ENCODE measurements around the gene CACNA1G. TPM values are rescaled to one million over a fixed set of nuclear protein-coding genes. Genes with fewer than 3 reads are reported as not detected.

Gene CACNA1G
- polyA plus RNA-seq, 1 donor from 2014 or later: 10.9 TPM

- Histone ChIP-seq H2AFZ (ENCODE audit: low read depth, low read length) (no peak overlapping the region), H4K20me1 (ENCODE audit: insufficient read depth) (no peaks in the 10 kb centered on the region), H3F3A (ENCODE audit: insufficient read depth, low read length, poor library complexity, severe bottlenecking) (no peaks in the 10 kb centered on the region), H3K9ac (ENCODE audit: low read length) (no peak overlapping the region), H3K27ac (ENCODE audit: low read length) (no peak overlapping the region), H3K36me3 (ENCODE audit: insufficient read depth, low read length) (no peaks in the 10 kb centered on the region), H3K27me3 (ENCODE audit: insufficient read depth, low read depth, low read length) (no peaks in the 10 kb centered on the region), H3K79me2 (replicated peaks; ENCODE audit: insufficient read depth, low read length) (no peaks in the 10 kb centered on the region), H3K9me2 (ENCODE audit: insufficient read depth, low read length) (no peaks in the 10 kb centered on the region), H3K4me2 (ENCODE audit: low read length) (no peak overlapping the region), H3K4me3 (ENCODE audit: low read length) (no peak overlapping the region), H3K9me3 (ENCODE audit: low read length) (no peaks in the 10 kb centered on the region)
- no peak for TF ChIP-seq SMC3 (conservative IDR thresholded peaks at IDR 0.05; ENCODE audit: poor library complexity)
- TF ChIP-seq REST (IDR thresholded peaks at IDR 0.05; ENCODE audit: borderline replicate concordance): no peak
Measured at GRCh38 chr17:50544516-50544915, 16.0 kb upstream of the CACNA1G start.

DNA sequence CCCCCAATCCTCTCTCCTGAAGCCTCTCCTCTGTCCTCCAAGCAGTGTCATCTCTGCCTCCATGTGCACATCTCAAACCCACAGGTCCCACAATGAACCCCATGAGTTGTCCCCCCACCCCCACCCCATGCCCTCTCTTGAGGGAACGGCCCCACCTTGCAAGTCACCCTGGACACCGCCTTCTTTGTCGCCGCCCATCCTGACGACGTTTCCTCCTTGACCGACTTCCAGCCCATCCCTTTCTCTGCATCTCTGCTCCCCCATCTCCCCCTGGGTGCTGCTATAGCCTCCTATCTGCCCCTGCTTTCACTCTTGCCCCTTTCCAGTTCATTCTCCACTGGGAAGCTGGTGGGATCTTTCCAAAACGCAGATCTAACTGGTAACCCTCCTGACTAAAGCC lies 15.2 kb upstream of the CACNA1G start:
- H3K9me3 ChIP-seq (ENCODE audit: low read length): no peaks in the 10 kb centered on the region
- H3K27me3 ChIP-seq (ENCODE audit: insufficient read depth, low read depth, low read length): no peaks in the 10 kb centered on the region
- no peak for TF ChIP-seq POLR2AphosphoS5 (IDR thresholded peaks at IDR 0.05)
- TF ChIP-seq SMC3 (conservative IDR thresholded peaks at IDR 0.05; ENCODE audit: poor library complexity): no peak
- TF ChIP-seq EP300 (conservative IDR thresholded peaks at IDR 0.05; ENCODE audit: poor library complexity, severe bottlenecking): no peak
- TF ChIP-seq EZH2 (IDR thresholded peaks at IDR 0.05; ENCODE audit: borderline replicate concordance, insufficient read depth, low read length, poor library complexity, severe bottlenecking): no peak
- no peak for TF ChIP-seq RAD21 (conservative IDR thresholded peaks at IDR 0.05)
- TF ChIP-seq MXI1 (conservative IDR thresholded peaks at IDR 0.05; ENCODE audit: poor library complexity, severe bottlenecking): no peak
- TF ChIP-seq, protein P1, sequence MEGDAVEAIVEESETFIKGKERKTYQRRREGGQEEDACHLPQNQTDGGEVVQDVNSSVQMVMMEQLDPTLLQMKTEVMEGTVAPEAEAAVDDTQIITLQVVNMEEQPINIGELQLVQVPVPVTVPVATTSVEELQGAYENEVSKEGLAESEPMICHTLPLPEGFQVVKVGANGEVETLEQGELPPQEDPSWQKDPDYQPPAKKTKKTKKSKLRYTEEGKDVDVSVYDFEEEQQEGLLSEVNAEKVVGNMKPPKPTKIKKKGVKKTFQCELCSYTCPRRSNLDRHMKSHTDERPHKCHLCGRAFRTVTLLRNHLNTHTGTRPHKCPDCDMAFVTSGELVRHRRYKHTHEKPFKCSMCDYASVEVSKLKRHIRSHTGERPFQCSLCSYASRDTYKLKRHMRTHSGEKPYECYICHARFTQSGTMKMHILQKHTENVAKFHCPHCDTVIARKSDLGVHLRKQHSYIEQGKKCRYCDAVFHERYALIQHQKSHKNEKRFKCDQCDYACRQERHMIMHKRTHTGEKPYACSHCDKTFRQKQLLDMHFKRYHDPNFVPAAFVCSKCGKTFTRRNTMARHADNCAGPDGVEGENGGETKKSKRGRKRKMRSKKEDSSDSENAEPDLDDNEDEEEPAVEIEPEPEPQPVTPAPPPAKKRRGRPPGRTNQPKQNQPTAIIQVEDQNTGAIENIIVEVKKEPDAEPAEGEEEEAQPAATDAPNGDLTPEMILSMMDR (IDR thresholded peaks at IDR 0.05; ENCODE audit: poor library complexity, severe bottlenecking): no peak
- TF ChIP-seq REST (IDR thresholded peaks at IDR 0.05; ENCODE audit: borderline replicate concordance): no peak
- TF ChIP-seq TAF1 (IDR thresholded peaks at IDR 0.05; ENCODE audit: low read depth): no peak
- no peaks in the 10 kb centered on the region for H4K20me1 ChIP-seq (ENCODE audit: insufficient read depth)
- H3F3A ChIP-seq (ENCODE audit: insufficient read depth, low read length, poor library complexity, severe bottlenecking): no peaks in the 10 kb centered on the region
- no peak overlapping the region for H3K27ac ChIP-seq (ENCODE audit: low read length)
- H3K4me3 ChIP-seq (ENCODE audit: low read length): no peak overlapping the region
- H3K79me2 ChIP-seq (replicated peaks; ENCODE audit: insufficient read depth, low read length): no peaks in the 10 kb centered on the region
- no peak overlapping the region for H3K9ac ChIP-seq (ENCODE audit: low read length)
- H2AFZ ChIP-seq (ENCODE audit: low read depth, low read length): no peak overlapping the region
- H3K9me2 ChIP-seq (ENCODE audit: insufficient read depth, low read length): no peaks in the 10 kb centered on the region
- no peaks in the 10 kb centered on the region for H3K36me3 ChIP-seq (ENCODE audit: insufficient read depth, low read length)
- no peak overlapping the region for H3K4me2 ChIP-seq (ENCODE audit: low read length)

Measured in neural cell (in vitro differentiated cells).